ENCODE measurements around the gene TRMT10A. TPM values are rescaled to one million over a fixed set of nuclear protein-coding genes. Genes with fewer than 3 reads are reported as not detected.

The TRMT10A gene
- total RNA-seq, 1 donor from 2014 or later, result 9.1 TPM

GRCh38 chr4:99578714-99579113 lies 14.9 kb upstream of the TRMT10A start:
- H3K27me3 Mint-ChIP-seq (ENCODE audit: unreplicated experiment), result no peaks in the 10 kb centered on the region
- no peak overlapping the region for H3K4me3 Mint-ChIP-seq (ENCODE audit: unreplicated experiment)
- no peak for TF ChIP-seq CTCF (IDR thresholded peaks at IDR 0.05; ENCODE audit: partially characterized antibody, unreplicated experiment)
- H3K27ac Mint-ChIP-seq (ENCODE audit: unreplicated experiment), result no peak overlapping the region
- H3K9me3 Mint-ChIP-seq (ENCODE audit: unreplicated experiment), result no peaks in the 10 kb centered on the region
- H3K36me3 Mint-ChIP-seq (ENCODE audit: unreplicated experiment), result no peaks in the 10 kb centered on the region
- DNase-seq, result no peak
- H3K4me1 Mint-ChIP-seq (ENCODE audit: low read depth, unreplicated experiment), result no peaks in the 10 kb centered on the region

- Mint-ChIP-seq H3K36me3 (ENCODE audit: unreplicated experiment) (no peaks in the 10 kb centered on the region), H3K9me3 (ENCODE audit: unreplicated experiment) (no peaks in the 10 kb centered on the region), H3K27ac (ENCODE audit: unreplicated experiment) (no peak within 1 kb of the TSS), H3K4me3 (ENCODE audit: unreplicated experiment) (no peak within 1 kb of the TSS), H3K4me1 (ENCODE audit: low read depth, unreplicated experiment) (no peaks in the 10 kb centered on the region), H3K27me3 (ENCODE audit: unreplicated experiment) (no peaks in the 10 kb centered on the region)
- no peak for TF ChIP-seq CTCF (IDR thresholded peaks at IDR 0.05; ENCODE audit: partially characterized antibody, unreplicated experiment)
- no peak for DNase-seq
Observed at GRCh38 chr4:99574530-99575324, 10.9 kb upstream of the TRMT10A start, which contains the start of gene MTTP. Gene MTTP, plus strand, starts transcription at chr4:99574824. Its CDS starts 86 bp downstream, at chr4:99574910.

- Mint-ChIP-seq H3K9me3 (ENCODE audit: unreplicated experiment) (no peaks in the 10 kb centered on the region), H3K27ac (ENCODE audit: unreplicated experiment) (no peak overlapping the region), H3K4me3 (ENCODE audit: unreplicated experiment) (no peak overlapping the region), H3K27me3 (ENCODE audit: unreplicated experiment) (no peaks in the 10 kb centered on the region), H3K36me3 (ENCODE audit: unreplicated experiment) (no peaks in the 10 kb centered on the region), H3K4me1 (ENCODE audit: low read depth, unreplicated experiment) (no peaks in the 10 kb centered on the region)
- TF ChIP-seq CTCF (IDR thresholded peaks at IDR 0.05; ENCODE audit: partially characterized antibody, unreplicated experiment), result no peak
- DNase-seq, result no peak
Observed at GRCh38 chr4:99573735-99574368, 10.0 kb upstream of the TRMT10A start.

GRCh38 chr4:99572527-99573240 lies 8.8 kb upstream of the TRMT10A start:
- Mint-ChIP-seq H3K36me3 (ENCODE audit: unreplicated experiment) (no peaks in the 10 kb centered on the region), H3K9me3 (ENCODE audit: unreplicated experiment) (no peaks in the 10 kb centered on the region), H3K27ac (ENCODE audit: unreplicated experiment) (no peak overlapping the region), H3K4me1 (ENCODE audit: low read depth, unreplicated experiment) (no peaks in the 10 kb centered on the region), H3K4me3 (ENCODE audit: unreplicated experiment) (no peak overlapping the region), H3K27me3 (ENCODE audit: unreplicated experiment) (no peaks in the 10 kb centered on the region)
- DNase-seq, result no peak
- no peak for TF ChIP-seq CTCF (IDR thresholded peaks at IDR 0.05; ENCODE audit: partially characterized antibody, unreplicated experiment)

Data from glutamatergic neuron (in vitro differentiated cells).